HUES6 (cell line): ENCODE measurements around the gene PTBP3.

Experiments
- H3K27ac ChIP-seq: 2 replicates; pipeline ENCODE4 v1.7.0; 2013; ENCODE audit warnings: low read depth, mild to moderate bottlenecking, low read length, inconsistent platforms
- H3K27me3 ChIP-seq: 2 replicates; pipeline ENCODE4 v1.6.1; 2013; ENCODE audit warnings: low read length; ENCODE audit not compliant: control insufficient read depth, insufficient read depth
- H3K36me3 ChIP-seq: 2 replicates; pipeline ENCODE4 v1.6.1; 2013; ENCODE audit warnings: low read length; ENCODE audit not compliant: control insufficient read depth, insufficient read depth
- H3K4me1 ChIP-seq: 2 replicates; pipeline ENCODE4 v1.6.1; 2013; ENCODE audit warnings: low read length; ENCODE audit not compliant: control insufficient read depth, insufficient read depth
- H3K4me3 ChIP-seq: 2 replicates; pipeline ENCODE4 v1.5.1; 2013; ENCODE audit warnings: low read depth, low read length
- H3K9ac ChIP-seq: one replicate; pipeline ENCODE4 v1.6.1; 2013; ENCODE audit warnings: mild to moderate bottlenecking, low read length
- H3K9me3 ChIP-seq: 2 replicates; pipeline ENCODE4 v1.6.1; 2013; ENCODE audit warnings: low read depth, low read length; ENCODE audit not compliant: control insufficient read depth, insufficient read depth

Gene PTBP3

DNA sequence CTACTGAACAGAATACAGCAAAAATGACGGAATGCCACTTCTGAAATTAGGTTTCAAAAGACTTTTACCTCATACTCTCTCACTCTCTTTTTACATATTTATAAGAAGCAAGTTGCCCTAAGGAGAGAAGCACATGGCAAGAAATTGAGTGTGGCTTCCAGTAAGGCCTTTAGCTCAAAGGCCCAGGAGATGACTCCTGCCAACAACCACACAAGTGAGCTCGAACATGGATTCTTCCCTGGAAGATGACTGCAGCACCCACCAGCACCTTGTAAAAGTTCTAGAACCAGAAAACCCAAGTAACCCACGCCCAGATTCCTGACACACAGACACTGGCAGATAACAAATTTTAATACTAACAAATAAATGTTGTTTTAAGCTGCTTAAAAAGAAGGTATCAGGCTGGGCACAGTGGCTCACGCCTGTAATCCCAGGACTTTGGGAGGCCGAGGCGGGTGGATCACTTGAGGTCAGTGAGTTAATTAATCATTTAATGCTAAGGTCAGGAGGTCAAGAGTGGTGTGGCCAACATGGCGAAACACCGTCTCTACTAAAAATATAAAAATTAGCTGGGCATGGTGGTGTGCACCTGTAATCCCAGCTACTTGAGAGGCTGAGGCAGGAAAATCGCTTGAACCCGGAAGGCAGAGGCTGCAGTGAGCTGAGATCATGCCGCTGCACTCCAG, 17.0 kb downstream of the PTBP3 start:
- peaks cover 14% of the 10 kb centered on the region; the same call in 1 of the 2 replicates for H3K4me1 ChIP-seq
- H3K9me3 ChIP-seq: no peaks in the 10 kb centered on the region
- no peaks in the 10 kb centered on the region for H3K27me3 ChIP-seq
- H3K36me3 ChIP-seq: no peaks in the 10 kb centered on the region
- no peak overlapping the region for H3K27ac ChIP-seq
- H3K4me3 ChIP-seq: no peak overlapping the region
- no peak overlapping the region for H3K9ac ChIP-seq

DNA sequence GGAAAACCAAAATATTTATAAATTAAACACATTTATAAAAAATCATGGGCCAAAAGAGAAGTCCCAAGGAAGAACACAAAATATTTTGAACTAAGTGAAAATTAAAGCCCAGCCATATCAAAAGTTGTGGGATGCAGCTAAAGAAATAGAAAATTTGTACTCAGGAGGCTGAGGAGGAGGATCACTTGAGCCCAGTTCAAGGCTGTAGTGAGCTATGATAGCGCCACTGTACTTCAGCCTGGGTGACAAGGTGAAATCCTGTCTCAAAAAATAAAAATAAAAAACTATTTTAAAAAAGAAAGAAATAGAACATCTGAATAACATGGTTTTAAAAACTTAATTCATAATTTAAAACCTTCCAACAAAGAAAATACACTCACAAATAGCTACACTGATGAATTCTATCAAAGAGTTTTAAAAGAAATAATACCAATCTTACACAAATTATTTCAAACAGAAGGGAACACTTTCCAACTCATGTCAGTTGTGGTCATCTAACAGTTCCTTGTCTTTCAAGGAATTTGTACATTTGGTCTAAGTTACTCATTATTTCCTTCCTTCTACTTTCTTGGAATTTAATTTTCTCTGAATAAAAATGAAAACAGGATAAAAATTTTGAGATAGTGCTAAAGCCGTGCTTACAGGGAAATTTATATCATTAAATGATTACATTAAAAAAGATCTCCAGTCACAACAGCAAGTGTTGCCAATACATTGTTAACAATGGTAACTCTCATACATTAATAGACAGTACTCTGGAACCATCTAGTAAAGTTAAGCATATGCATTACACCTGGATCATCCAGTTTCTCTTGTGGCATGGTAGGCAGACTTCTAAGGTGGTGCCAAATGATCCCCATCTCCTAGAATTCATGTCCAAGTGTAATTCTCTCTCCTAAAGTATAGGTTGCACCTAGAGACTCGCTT, 17.8 kb downstream of the PTBP3 start:
- Histone ChIP-seq H3K27ac (no peak overlapping the region), H3K27me3 (no peaks in the 10 kb centered on the region), H3K9me3 (no peaks in the 10 kb centered on the region), H3K36me3 (no peaks in the 10 kb centered on the region), H3K9ac (no peak overlapping the region), H3K4me3 (no peak overlapping the region), H3K4me1 (peaks cover 22% of the 10 kb centered on the region)

DNA sequence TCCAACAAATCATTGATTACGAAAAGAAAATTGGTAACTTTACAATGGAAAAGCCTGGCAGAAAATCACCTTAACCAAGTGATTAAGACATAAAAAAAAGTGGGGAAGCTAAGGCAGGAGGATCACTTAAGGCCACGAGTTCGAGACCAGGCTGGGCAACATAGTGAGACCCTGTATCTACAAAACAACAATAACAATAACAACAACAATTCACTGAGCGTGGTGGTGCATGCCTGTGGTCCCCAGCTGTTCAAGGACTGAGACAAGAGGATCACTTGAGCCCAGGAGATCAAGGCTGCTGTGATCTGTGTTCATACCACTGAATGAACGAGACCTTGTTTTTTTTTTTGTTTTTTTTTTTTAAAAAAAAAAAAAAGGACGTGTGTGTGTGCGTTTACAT, 21.3 kb downstream of the PTBP3 start:
- Histone ChIP-seq H3K27me3 (no peaks in the 10 kb centered on the region), H3K27ac (no peak overlapping the region), H3K4me1 (peaks cover 42% of the 10 kb centered on the region), H3K9ac (no peak overlapping the region), H3K36me3 (no peaks in the 10 kb centered on the region), H3K4me3 (no peak overlapping the region), H3K9me3 (no peaks in the 10 kb centered on the region)

DNA sequence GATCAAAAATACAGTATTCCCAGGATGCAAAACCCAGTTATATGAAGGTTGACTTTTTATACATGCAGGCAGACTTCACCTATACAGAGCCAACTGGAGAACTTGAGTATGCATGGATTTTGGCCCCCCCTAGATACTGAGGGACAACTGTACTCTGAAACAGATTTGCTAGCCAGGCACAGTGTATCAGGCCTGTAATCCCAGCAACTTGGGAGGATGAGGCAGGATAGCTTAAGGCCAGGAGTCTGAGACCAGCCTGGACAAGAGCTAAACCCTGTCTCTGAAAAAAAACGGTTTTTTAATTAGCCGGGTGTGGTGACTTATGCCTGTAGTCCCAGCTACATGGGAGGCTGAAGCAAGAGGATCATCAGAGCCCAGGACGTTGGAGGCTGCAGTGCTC, 21.9 kb downstream of the PTBP3 start:
- Histone ChIP-seq H3K27me3 (no peaks in the 10 kb centered on the region), H3K36me3 (no peaks in the 10 kb centered on the region), H3K4me3 (no peak overlapping the region), H3K9ac (no peak overlapping the region), H3K9me3 (no peaks in the 10 kb centered on the region), H3K27ac (no peak overlapping the region), H3K4me1 (peaks cover 42% of the 10 kb centered on the region)

DNA sequence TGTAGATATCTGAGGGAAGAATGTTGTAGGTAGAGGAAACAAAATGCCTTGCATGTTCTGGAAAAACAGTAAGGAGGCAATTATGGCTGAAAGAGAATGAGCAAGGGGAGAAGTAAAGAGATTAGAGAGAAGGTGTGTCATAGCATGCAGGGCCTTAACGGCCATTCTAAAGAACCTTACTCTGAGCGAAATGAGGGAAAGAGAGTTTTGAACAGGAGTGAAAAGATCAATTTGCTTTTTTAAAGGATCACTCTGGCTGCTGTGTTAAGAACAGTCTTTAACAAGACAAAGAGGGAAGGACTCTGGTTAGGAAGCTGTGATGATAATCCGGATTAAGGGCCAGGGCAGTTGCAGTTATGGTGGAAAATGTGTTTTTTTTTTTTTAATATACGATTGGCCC, 22.6 kb downstream of the PTBP3 start:
- H3K36me3 ChIP-seq: no peaks in the 10 kb centered on the region
- no peak overlapping the region for H3K9ac ChIP-seq
- no peak overlapping the region for H3K4me3 ChIP-seq
- no peaks in the 10 kb centered on the region for H3K27me3 ChIP-seq
- no peak overlapping the region for H3K27ac ChIP-seq
- H3K9me3 ChIP-seq: no peaks in the 10 kb centered on the region
- H3K4me1 ChIP-seq: peaks cover 36% of the 10 kb centered on the region

DNA sequence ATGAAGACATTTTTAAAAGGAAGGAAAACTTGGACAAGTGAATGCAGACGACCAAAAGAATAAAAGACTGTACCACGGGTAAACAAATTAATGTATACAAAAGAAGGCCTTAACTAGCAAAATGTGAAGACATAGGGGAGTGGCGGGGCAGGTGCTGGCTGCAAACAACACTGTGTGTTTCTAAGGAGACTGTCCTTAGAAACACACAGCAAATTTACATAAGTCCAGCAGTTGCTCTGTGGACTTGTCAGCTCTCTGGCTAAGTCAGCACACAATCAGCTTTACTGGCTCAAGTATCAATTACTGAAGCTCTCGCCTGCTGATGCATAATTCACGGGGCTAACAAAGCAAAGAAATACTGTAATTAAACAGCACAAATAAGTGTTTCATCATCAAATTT, 24.8 kb downstream of the PTBP3 start:
- Histone ChIP-seq H3K4me1 (peaks cover 38% of the 10 kb centered on the region), H3K27me3 (no peaks in the 10 kb centered on the region), H3K9me3 (no peaks in the 10 kb centered on the region), H3K36me3 (no peaks in the 10 kb centered on the region), H3K9ac (no peak overlapping the region), H3K4me3 (no peak overlapping the region), H3K27ac (no peak overlapping the region)

DNA sequence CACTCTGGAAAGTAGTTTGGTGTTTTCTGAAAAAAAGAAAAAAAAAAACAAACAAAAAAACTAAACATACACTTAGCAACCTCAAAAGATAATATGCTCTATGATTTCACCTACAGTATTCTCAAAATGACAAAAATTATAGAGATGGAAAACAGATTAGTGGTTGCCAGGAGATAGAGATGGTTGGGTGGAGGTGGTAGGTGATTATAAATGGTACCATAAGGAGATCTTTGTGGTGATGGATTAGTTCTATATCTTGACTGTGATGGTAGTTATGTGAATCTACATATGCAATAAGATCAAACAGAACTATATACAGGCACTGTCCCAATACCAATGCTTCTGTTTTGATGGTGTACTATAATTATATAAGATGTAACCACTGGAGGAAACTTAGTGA, 32.0 kb downstream of the PTBP3 start:
- Histone ChIP-seq H3K9ac (no peak overlapping the region), H3K27me3 (no peaks in the 10 kb centered on the region), H3K4me1 (peaks cover 5% of the 10 kb centered on the region; the same call in 1 of the 2 replicates), H3K27ac (no peak overlapping the region), H3K9me3 (no peaks in the 10 kb centered on the region), H3K36me3 (no peaks in the 10 kb centered on the region), H3K4me3 (no peak overlapping the region)

DNA sequence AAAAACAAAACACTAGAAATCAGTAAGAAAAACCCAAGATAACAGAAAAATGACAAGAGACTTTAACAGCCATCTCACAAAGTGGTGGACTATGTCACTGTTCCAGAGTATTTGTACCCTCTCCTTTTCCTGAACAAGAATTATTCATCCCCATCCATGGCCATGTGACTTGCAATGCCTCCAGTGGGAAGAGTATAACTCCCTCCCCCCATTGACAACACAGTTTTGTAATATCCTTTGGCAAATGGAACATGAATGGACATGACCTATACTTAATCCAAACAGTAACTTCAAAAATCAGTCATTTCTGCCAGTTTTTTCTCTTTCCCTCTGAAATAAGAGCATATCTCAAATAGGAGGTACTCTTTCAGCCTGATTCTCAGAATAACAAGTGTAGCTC, 33.9 kb downstream of the PTBP3 start:
- Histone ChIP-seq H3K27me3 (no peaks in the 10 kb centered on the region), H3K9me3 (no peaks in the 10 kb centered on the region), H3K27ac (no peak overlapping the region), H3K4me3 (no peak overlapping the region), H3K4me1 (no peaks in the 10 kb centered on the region; the same call in 1 of the 2 replicates), H3K9ac (no peak overlapping the region), H3K36me3 (peaks cover 3% of the 10 kb centered on the region; the same call in 1 of the 2 replicates)

DNA sequence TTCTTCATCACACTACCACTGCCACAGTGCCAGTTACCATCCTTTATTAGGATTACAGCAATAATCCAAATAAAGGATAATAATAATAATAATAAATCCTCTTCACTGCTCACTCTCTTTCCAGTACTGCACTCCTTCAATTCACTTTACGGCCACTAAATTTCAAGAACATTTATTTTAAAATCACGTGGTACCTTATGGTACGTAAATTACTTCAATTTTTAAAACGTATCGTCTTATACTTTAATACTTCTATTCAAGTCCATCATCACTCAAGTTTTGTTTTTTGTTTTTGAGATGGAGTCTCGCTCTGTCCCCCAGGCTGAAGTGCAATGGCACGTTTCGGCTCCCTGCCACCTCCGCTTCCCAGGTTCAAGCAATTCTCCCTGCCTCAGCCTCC, 36.5 kb downstream of the PTBP3 start:
- Histone ChIP-seq H3K9ac (no peak overlapping the region), H3K4me3 (no peak overlapping the region), H3K36me3 (peaks cover 25% of the 10 kb centered on the region), H3K4me1 (no peaks in the 10 kb centered on the region; the same call in 1 of the 2 replicates), H3K27ac (no peak overlapping the region), H3K27me3 (no peaks in the 10 kb centered on the region), H3K9me3 (peaks cover 3% of the 10 kb centered on the region; the same call in 1 of the 2 replicates)

DNA sequence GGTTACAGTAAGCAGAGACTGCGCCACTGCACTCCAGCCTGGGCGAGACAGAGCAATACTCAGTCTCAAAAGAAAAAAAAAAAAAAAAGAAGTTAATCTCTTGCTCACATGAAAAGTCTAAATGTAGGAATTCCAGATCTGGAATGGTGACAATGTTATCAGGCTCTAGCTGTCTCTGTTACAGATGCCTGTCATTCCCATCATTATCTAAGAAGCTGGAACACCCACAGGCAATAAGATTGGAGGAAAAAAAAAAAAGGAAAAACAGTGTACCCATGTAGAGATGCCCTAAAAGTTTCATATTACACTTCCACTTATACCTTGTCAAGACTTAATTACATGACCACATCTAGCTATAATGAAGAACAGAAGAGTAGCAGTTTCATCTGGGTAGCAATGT, 38.2 kb downstream of the PTBP3 start:
- Histone ChIP-seq H3K9me3 (peaks cover 3% of the 10 kb centered on the region; the same call in 1 of the 2 replicates), H3K4me3 (no peak overlapping the region), H3K9ac (no peak overlapping the region), H3K27me3 (no peaks in the 10 kb centered on the region), H3K36me3 (peaks cover 30% of the 10 kb centered on the region), H3K4me1 (no peaks in the 10 kb centered on the region; the same call in 1 of the 2 replicates), H3K27ac (no peak overlapping the region)

DNA sequence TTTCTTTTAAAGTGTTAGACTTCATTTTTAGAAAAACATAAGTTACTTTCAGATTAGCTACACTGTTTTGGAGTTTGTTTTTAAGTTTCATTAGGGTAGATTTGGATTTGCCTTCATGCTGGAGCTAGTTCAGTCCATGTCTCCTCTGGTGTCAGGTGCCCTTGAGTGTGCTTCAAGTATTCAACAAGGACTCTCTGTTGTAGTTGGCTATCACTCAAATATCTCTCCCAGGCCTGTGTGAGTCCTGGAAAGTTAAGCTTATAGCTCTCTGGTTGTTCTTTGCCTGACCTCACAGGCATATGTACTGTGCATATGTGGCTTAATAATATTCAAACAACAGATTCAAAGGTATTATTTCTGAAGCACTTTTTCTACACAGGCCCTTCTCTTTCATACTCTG, 45.4 kb downstream of the PTBP3 start:
- Histone ChIP-seq H3K4me3 (no peak overlapping the region), H3K9me3 (peaks cover 31% of the 10 kb centered on the region), H3K4me1 (no peaks in the 10 kb centered on the region), H3K27me3 (no peaks in the 10 kb centered on the region), H3K36me3 (peaks cover 46% of the 10 kb centered on the region), H3K9ac (no peak overlapping the region), H3K27ac (no peak overlapping the region)
